Mucosa of gallbladder (tissue), 1 donor: ENCODE data around the gene SLC39A9. TPM values are rescaled to one million over a fixed set of nuclear protein-coding genes. Genes with fewer than 3 reads are reported as not detected.
A peak's percentile ranks its signal among the peaks of the same experiment; 100 is the strongest.

Source experiments
- DNase-seq: peaks from one replicate; pipeline ENCODE4 v3.0.0-alpha.2; 2020; ENCODE audit warnings: low spot score
- total RNA-seq: library from RNA; stranded (reverse); gene quantifications from one replicate; pipeline ENCODE4 v1.2.1, GENCODE V29; 2021
- donor health status: DM: no; HTN: no; CAD: no.

SLC39A9 gene
- total RNA-seq, 1 donor from 2014 or later = 71.2 TPM

GRCh38 chr14:69424149-69424923 is 25.8 kb downstream of the SLC39A9 start:
- DNase-seq = no peak

DNA sequence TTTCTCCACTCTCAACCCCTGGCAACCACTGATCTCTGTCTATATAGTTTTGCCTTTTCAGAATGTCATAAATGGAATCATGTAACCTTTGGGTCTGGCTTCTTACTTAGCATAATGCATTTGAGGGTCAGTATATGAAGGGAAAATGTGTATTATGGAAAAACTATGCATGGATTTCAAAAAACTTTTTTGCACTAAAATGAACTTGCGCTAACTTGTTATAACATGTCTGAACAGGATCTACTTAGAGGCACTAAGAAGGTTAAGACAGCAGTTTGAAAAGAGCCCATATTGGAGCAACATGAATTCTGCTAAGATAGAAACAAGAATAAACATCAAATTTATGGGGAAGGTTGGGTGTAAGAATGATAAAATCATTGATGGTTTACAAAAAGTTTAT is 29.1 kb downstream of the SLC39A9 start:
- no peak for DNase-seq

DNA sequence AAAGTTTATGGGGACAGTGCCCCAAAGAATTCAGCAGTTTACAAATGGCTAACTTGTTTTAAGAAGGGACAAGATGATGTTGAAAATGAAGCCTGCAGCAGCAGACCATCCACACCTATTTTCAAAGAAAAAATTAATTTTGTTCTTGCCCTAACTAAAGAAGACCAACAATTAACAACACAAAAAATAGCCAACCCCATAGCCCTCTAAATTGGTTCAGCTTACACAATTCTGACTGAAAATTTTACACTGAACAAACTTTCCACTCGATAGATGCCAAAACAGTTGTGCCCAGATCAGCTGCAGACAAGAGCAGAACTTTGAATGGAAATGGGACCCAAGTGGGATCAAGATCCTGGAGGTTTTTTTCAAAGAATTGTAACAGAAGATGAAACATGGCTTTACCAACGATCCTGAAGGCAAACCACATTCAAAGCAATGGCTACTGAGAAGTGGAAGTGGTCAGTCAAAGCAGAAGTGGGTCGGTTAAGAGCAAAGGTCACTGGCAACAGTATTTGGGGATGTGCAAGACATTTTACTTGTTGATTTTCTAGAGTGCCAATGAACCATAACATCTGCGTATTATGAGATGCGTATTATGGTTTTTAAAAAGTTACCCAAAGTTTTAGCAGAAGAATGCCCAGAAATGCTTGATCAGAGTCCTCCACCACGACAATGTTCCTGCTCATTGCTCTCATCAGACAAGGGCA is 30.0 kb downstream of the SLC39A9 start:
- DNase-seq = no peak

GRCh38 chr14:69429643-69430042 is 31.2 kb downstream of the SLC39A9 start:
- DNase-seq = no peak

DNA sequence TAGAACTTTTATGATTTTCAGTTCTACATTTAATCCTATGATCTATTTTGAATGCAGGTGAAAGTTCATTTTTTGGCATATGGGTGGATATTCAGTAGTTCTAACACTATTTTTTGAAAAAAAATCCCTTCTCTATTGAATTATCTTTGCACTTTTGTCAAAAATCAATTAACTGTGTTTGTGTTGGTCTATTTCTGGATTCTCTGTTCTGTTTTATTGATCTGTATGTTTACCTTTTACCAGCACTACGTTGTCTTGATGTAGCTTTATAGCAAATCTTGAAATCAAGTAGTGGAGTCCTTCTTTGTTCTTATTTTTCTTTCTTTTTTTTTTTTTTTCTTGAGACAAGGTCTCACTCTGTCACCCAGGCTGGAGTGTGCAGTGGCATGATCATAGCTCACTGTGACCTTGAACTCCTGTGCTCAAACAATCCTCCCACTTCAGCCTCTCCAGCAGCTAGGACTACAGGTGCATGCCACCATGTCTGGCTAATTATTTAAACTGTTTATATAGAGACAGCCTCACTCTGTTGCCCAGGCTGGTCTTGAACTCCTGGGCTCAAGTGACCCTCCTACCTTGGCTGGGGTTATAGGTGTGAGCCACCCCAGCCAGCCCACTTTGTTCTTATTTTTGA is 31.9 kb downstream of the SLC39A9 start:
- DNase-seq = no peak

DNA sequence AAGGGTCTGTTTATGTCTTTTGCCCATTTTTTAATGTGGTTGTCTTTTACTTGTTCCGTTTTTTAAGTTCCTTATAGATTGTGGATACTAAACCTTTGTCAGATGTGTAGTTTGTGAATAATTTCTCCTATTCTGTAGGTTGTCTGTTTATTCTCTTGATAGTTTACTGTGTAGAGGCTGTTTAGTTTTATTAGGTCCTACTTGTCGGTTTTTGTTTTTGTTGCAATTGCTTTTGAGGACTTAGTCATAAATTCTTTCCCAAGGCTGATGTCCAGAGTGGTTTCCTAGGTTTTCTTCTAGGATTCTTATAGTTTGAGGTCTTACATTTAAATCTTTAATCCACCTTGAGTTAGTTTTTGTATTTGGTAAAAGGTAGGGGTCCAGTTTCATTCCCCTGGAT is 33.9 kb downstream of the SLC39A9 start:
- DNase-seq = no peak

DNA sequence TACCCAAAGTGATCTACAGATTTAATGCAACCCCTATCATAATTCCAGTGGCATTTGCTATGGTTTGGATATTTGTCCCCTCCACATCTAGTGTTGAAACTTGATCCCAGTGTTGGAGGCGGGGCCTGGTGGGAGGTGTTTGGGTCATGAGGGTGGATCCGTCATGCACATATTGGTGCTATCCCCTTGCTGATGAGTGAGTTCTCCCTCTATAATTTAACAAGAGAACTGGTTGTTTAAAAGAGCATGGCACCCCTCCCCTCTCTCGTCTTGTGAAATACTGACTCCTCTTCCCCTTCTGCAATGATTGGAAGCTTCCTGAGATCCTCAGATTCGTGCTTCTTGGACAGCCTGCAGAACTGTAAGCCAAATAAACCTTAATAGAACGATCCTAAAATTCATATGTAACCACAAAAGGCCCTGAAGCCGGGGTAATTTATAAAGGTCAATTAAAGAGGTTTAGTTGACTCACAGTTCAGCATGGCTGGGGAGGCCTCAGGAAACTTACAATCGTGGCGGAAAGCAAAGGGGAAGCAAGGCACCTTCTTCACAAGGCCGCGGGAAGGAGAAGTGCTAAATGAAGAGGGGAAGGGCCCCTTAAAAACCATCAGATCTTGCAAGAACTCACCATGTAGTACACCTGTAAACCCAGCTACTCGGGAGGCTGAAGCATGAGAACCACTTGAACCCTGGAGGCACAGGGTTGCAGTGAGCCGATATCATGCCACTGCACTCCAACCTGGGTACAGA is 41.2 kb downstream of the SLC39A9 start:
- DNase-seq = no peak

DNA sequence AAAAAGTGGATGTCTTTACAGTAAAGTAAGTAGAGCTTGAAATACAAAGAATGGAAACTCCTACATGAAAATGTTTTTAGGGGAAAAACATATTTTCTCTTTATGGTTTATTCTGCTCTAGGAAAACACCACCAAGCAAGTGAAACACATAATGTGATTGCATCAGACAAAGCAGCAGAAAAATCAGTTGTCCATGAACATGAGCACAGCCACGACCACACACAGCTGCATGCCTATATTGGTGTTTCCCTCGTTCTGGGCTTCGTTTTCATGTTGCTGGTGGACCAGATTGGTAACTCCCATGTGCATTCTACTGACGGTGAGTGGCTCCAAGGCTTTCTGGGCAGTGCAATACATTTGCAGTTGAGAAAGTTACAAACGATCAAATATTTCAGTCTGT is 43.5 kb downstream of the SLC39A9 start:
- DNase-seq = no peak

GRCh38 chr14:69443296-69443805 is 44.9 kb downstream of the SLC39A9 start:
- no peak for DNase-seq

DNA sequence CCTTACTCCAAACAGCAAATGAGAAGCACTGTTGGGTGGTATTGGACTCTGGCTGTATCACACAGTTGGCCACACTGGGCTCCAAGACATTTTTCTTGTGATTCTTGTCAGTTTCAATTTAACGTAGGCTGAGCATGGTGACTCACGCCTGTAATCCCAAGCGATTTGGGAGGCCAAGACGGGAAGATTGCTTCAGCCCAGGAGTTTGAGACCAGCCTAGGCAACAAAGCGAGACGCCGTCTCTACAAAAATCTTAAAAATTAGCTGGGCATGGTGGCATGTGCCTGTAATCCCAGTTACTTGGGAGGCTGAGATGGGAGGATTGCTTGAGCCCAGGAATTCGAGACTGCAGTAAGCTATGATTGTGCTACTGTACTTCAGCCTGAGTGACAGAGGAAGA is 50.7 kb downstream of the SLC39A9 start:
- DNase-seq = no peak

GRCh38 chr14:69451941-69452340 is 53.4 kb downstream of the SLC39A9 start:
- no peak for DNase-seq

- DNase-seq = no peak
These were observed 59.9 kb downstream of the SLC39A9 start for GRCh38 chr14:69458350-69458749.

GRCh38 chr14:69459122-69459521 is 60.6 kb downstream of the SLC39A9 start:
- DNase-seq = no peak

DNA sequence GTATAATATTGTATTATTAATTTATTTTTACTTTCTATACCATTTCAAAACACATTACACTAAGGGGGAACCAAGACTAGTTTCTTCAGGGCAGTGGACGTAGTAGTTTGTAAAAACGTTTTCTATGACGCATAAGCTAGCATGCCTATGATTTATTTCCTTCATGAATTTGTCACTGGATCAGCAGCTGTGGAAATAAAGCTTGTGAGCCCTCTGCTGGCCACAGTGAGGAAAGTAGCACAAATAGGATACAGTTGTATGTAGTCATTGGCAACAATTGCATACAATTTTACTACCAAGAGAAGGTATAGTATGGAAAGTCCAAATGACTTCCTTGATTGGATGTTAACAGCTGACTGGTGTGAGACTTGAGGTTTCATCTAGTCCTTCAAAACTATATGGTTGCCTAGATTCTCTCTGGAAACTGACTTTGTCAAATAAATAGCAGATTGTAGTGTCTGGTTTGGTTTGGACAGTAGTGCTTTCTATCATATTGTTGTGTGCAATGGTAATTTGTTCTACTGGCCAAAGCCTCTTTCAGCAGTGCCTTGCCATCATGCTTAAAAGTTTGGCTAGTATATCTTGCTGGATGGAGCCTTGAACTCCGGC is 61.7 kb downstream of the SLC39A9 start:
- DNase-seq = peak; percentile 73

GRCh38 chr14:69464379-69464778 is 65.9 kb downstream of the SLC39A9 start:
- no peak for DNase-seq

- no peak for DNase-seq
These were observed 66.3 kb downstream of the SLC39A9 start for GRCh38 chr14:69464829-69465228.

GRCh38 chr14:69468949-69469348 is 70.5 kb downstream of the SLC39A9 start:
- no peak for DNase-seq

DNA sequence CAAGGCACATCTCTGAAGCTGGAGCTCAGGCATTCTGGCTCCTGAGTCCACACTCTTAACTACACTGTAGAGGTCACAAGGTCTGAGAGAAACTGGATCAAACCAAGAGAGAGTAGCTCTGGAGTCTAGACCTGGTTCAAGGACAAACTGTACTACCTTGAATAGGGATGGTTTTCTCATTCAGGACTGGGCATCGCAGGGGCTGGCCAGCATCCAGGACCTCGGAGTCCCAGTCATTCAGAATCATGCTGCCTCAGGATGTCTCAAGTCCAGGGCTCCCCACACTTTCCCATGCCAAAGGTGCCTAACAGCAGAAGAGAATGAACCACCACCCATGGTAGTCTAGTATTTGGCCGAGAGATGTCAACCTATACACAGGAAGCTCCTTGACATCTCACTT is 72.9 kb downstream of the SLC39A9 start:
- DNase-seq = no peak

DNA sequence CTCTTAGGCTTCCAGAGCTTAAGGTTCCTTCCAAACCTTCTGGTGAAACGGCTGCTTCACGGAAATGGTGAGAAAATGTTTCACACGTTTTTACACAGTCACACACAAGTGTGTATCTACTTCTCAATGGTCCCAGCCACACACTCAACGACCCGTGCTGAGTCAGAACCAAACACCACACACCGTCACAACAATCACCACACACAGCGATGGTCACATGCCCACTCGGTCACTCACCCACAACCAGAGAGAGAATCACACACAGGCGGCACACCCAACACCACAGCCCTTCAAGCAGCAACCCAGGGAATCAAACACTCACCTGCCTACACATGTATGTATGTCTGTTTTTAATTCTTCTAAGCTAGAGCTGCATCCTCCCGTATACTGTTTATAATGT is 73.4 kb downstream of the SLC39A9 start:
- no peak for DNase-seq

DNA sequence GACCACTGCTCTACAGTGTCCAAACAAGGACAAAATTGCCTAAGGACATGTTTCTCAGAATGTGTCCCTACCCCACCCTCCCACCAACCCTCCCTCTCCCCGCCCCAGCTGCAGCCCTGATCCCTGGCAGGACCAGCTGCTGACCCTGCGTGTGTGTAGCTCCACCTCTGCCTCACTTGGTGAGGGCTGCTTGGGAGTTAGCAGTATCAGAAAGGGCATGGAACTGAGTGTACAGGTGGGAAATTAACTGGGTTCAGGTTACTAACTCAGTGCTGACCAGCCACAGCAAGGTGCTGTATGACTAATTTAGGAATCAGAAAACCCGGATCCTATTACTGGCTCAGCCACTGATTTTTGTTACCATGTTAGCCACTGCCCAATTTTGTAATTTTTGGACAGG is 74.8 kb downstream of the SLC39A9 start:
- DNase-seq = no peak

- DNase-seq = no peak
These were observed 75.5 kb downstream of the SLC39A9 start for GRCh38 chr14:69473946-69474345.
